Pons (tissue), 1 donor: ENCODE measurements around the gene BCAR1.
A peak's percentile ranks its signal among the peaks of the same experiment; 100 is the strongest.
"Not testable (repeated sequence)": the region's sequence is repeated elsewhere in the genome, so short reads cannot be mapped to it uniquely, and the experiment has no call there.

Experiments
- DNase-seq: peaks from one replicate; pipeline ENCODE4 v3.0.0-alpha.2; 2016; ENCODE audit warnings: low spot score

BCAR1 gene, protein sequence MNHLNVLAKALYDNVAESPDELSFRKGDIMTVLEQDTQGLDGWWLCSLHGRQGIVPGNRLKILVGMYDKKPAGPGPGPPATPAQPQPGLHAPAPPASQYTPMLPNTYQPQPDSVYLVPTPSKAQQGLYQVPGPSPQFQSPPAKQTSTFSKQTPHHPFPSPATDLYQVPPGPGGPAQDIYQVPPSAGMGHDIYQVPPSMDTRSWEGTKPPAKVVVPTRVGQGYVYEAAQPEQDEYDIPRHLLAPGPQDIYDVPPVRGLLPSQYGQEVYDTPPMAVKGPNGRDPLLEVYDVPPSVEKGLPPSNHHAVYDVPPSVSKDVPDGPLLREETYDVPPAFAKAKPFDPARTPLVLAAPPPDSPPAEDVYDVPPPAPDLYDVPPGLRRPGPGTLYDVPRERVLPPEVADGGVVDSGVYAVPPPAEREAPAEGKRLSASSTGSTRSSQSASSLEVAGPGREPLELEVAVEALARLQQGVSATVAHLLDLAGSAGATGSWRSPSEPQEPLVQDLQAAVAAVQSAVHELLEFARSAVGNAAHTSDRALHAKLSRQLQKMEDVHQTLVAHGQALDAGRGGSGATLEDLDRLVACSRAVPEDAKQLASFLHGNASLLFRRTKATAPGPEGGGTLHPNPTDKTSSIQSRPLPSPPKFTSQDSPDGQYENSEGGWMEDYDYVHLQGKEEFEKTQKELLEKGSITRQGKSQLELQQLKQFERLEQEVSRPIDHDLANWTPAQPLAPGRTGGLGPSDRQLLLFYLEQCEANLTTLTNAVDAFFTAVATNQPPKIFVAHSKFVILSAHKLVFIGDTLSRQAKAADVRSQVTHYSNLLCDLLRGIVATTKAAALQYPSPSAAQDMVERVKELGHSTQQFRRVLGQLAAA

DNA sequence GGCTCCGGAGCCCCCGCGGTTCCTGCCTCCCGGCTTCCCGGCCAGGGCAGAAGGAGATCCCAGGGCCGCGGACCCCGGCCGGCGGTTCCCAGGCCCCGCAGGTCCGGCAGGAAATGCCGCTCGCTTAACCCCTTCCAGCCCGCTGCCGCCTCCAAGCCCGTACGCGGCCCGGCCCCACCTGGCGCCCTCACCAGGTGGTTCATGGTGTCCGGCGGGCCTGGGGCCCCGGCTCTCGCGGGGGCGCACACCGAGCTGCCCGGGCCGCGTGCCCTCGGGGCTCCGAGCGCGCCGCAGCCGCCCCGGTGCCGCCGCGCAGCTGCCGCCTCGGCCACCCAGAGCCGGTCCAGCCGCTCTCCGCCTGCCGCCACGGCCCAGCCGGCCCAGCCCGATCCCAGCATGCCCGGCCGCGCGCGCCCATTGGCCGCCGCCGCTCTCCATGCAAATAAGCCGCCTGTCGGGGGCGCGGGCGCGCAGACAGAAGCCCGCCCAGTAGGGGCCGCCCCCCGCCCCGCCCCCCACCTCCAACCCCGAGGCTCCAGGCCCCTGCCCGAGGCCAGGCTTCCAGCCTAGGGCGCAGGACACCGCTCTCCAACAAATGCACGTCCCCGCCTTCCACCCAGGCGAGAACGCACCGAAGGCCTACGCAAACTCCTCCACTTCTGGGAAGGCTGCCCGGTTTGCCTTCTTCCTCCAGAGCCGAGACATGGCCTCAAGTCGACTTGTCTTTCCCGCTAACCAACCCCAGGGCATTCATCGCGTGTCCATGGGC lies at the start of gene BCAR1:
BCAR1 (minus strand) TSS at position 345 of the 769 bp plus-strand sequence; CDS start at position 203, 142 bp downstream.
- DNase-seq = peak; percentile 78

GRCh38 chr16:75298267-75298666 lies 46.8 kb upstream of the BCAR1 start:
- peak; percentile 89 for DNase-seq

DNA sequence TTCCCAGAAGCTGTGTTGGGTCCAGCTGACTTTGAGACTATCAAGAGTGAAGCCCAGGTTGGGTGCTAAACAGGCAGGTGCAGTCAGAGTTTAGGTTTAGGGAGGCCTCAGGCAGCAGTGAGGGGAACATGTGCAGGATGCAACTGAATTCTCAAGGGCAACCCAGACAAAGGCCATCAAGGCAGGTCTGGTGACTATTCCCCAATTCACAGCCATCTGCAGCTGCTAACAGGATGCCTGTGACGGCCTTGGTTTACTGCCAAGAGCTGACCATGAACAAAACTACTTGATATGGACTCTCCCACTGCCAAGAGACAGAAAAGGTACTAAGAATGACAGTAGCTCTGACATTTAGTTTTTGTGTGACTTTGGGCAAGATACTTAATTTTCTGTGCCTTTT lies 45.2 kb upstream of the BCAR1 start:
- peak; percentile 88 for DNase-seq

GRCh38 chr16:75294773-75295459 lies 43.5 kb upstream of the BCAR1 start:
- DNase-seq = no peak

- DNase-seq = no peak
Measured at GRCh38 chr16:75293772-75294171, 42.3 kb upstream of the BCAR1 start.

- no peak for DNase-seq
Measured at GRCh38 chr16:75293173-75293572, 41.7 kb upstream of the BCAR1 start.

GRCh38 chr16:75292691-75293090 lies 41.3 kb upstream of the BCAR1 start:
- DNase-seq = no peak

- DNase-seq = no peak
Measured at GRCh38 chr16:75289189-75289588, 37.8 kb upstream of the BCAR1 start.

DNA sequence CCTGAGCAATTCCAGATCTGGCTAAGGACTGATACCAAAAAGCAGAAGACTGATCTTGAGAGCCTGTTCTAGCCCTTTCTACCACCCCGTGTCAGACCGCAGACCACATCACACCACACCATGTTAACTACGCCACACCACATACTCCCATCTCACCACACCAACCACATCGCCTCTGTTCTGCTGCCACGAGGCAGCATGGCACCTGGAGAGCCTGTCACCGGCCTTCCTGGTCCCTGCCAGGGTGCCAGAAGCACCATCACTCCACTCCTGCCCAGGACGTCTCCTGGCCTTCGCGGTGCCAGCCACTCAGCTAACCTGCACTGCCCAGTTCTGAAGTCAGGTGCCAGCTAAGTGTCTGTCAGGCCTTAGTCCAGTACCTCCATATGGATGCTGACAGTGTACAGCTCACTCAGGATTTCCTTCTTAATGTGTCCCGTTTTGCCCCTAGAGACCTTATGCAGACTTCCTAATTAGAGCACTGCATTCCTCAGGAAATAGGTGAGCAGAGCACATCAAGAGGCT lies 37.2 kb upstream of the BCAR1 start:
- no peak for DNase-seq

DNA sequence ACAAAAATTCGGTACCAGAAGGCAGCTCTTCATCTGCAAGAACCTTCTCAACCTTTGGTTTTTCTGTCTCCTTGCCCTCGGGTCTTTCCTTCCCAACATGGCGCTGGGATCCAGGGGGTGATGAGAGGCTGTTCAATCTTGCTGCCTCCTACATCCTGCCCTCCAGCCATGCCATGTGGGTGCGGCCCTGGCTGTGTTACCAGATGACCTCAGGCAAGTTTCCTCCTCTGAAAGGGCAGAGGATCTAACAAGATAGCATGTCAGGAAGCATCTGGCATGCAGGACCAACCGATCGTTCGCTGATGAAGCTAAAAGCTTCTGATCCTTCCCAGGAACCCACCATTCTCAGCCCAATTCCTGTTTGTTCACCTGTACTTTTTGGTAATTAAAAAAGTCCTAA lies 36.8 kb upstream of the BCAR1 start:
- no peak for DNase-seq

GRCh38 chr16:75287708-75288107 lies 36.3 kb upstream of the BCAR1 start:
- DNase-seq = no peak

DNA sequence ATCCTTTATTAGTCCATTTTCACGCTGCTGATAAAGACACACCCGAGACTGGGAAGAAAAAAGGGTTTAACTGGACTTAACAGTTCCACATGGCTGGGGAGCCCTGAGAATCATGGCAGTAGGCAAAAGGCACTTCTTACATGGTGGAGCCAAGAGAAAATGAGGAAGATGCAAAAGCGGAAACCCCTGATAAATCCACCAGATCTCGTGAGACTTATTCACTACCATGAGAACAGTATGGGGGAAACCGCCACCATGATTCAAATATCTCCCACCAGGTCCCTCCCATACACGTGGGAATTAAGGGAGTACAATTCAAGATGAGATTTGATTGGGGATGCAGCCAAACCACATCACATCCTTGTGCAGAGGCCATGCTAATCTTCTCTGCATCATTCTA lies 35.0 kb upstream of the BCAR1 start:
- no peak for DNase-seq

DNA sequence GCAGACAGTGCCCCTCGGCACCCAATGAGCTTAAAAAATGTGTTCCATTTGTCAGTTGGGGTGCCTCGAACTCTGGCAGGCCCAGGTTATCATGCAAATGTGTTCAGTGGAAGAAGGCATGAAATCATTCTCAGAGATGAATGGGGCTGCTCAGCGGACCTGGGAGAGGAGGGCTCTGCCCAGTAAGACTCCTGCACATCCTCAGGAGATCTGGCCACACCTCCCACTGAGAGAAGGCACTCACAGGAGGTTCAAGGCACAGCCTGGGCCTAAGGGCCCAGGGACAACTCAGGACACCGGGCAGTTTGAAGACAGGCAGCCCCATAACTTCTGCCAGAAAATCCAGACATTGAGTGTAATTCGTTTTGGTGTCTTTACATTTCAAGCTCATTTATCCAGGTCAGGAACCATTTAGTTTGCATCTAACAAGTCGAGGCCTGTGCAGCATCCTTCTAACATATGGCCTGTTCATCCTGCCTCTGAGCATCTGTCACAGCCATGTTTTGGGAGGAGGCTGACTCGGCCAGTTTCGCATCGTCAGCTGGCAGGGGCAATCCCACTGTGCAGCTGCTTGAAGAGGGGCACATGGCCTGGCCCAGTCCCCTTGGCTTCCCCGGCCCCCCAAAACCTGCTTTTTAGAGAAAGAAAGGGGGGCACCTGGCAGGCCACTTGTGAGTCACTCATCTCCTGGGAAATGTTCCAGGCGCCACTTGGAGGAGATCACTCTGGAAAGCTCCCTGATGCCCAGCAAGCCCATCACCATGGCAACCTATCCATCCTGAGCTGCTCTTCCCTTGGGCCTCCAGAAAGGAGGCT lies 31.2 kb upstream of the BCAR1 start:
- no peak for DNase-seq

DNA sequence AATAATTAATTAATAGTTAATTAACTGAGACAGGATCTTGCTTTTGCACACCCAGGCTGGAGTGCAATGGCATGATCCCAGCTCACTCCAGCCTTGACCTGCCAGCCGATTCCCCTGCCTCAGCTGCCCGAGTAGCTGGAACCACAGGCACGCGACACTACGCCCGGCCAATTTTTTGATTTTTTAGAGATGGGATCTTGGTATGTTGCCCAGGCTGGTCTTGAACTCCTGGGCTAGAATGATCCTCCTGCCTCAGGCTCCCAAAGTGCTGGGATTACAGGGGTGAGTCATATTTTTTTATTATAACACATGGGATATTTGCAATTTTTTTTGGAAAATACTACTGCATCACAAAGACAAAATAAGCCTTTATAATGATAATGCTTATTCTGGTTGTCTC lies 30.4 kb upstream of the BCAR1 start:
- DNase-seq = no peak

DNA sequence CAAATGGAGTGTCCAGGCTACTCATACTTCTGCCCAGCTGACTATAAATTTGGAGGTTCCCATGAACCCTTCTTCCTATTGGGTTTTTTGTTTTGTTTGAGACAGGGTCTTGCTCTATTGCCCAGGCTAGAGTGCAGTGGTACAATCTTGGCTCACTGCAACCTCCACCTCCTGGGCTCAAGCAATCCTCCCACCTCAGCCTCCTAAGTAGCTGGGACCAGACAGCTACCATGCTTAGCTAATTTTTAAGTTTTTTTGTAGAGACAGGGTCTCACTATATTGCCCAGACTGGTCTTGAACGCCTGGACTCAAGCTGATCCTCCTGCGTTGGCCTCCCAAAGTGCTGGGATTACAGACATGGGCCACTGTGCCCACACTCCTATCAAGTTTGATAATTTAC lies 29.6 kb upstream of the BCAR1 start:
- not testable (repeated sequence) for DNase-seq

DNA sequence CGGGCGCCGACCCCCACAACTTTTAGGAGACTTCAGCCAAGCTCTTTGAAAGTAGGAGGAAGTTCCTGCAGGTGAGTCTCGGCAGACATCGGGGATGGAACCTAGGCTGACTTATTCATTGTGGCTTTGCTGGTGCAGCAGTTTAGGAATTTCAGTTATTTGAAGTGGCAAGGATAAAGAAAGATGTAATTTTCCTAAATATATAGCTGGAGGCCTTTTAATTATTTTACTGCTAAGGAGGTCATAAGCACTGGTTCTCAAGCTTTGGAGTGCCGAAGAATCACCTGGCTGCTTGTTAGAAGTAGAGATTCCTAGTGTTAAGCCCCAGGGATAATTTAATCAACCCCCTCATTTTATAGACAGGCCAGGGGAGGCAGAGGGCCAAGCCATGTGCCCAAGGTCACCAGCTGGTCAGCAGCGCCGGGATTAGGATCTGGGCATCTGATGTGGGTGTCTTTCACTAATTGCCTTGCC lies 28.9 kb upstream of the BCAR1 start:
- no peak for DNase-seq

GRCh38 chr16:75279305-75279704 lies 27.9 kb upstream of the BCAR1 start:
- no peak for DNase-seq

- DNase-seq = no peak
Measured at GRCh38 chr16:75273054-75273925, 21.9 kb upstream of the BCAR1 start.

DNA sequence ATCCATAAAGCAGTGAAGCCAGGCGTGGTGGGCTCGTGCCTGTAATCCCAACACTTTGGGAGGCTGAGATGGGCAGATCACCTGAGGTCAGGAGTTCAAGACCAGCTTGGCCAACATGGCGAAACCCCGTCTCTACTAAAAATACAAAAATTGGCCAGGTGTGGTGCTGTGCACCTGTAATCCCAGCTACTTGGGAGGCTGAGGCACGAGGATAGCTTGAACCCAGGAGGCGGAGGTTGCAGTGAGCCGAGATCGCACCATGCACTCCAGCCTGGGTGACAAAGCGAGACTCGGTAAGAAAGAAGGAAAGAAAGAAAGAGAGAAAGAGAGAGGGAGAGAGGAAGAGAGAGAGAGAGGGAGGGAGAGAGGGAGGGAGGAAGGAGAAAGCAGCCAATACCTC lies 21.2 kb upstream of the BCAR1 start:
- not testable (repeated sequence) for DNase-seq
